HG02981 (cell line): ENCODE data around the gene ZNF460.

Experiments
- ATAC-seq: cut with Tn5 transposase; IDR thresholded peaks from one replicate; pipeline ENCODE4 v1.9.1; 2021; ENCODE audit warnings: mild to moderate bottlenecking, moderate library complexity; ENCODE audit not compliant: unreplicated experiment

Gene ZNF460

DNA sequence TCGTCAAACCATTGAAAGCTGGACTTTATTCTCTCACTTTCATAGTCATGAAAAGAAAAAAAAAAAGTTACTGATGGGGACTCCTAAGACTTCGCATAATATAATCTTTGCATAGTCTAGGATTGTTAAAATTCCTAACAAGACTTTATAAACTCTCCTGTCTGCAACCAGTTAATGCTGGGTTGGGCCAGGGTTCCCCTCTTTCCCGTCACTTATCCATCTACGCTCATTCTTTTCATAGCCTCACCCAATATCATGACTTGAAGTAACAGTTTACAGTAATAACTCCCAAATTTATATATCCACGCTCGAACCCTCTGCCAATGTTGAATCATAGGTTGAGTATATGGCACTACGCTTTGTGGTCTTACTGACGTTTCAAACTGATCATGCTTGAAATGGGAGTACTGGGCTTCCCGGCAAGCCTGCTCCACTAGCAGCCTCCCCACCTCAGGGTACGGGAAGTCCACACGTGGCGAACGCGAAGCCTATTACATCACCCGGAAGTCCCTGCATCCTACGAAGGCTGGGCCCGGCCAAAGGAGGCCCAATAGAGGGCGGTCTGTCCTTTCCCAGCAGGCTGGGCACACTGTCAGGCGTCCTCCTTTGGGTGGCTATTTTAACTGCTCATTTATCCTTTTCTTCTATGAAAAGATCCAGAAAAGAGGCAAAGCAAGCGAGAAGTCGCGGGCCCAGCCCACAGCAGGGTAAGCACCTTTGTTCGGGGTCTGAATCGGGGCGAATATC is 694 bp upstream of the ZNF460 start:
- peak; percentile 57 for ATAC-seq

DNA sequence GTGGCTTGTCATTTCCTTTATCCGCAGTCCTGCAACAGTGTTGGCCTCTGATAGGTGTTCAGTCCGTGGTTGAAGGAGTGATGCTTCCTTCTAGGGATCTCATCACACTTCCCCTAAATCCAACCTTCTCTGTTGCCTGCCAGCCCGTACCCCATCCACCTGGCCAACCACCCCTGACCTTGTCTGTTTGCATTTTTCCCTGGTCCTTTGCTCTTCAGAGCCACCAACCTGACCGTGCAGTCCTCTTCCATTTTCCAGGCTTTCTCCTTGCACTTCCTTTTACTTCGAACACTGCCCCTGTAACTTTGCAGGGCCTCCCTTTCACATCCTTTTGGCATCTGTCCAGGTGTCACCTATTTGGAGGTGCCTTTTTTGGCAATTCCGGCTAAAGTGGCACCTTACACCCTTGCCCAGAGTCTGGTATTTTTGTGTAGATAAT is 696 bp downstream of the ZNF460 start:
- ATAC-seq: no peak

DNA sequence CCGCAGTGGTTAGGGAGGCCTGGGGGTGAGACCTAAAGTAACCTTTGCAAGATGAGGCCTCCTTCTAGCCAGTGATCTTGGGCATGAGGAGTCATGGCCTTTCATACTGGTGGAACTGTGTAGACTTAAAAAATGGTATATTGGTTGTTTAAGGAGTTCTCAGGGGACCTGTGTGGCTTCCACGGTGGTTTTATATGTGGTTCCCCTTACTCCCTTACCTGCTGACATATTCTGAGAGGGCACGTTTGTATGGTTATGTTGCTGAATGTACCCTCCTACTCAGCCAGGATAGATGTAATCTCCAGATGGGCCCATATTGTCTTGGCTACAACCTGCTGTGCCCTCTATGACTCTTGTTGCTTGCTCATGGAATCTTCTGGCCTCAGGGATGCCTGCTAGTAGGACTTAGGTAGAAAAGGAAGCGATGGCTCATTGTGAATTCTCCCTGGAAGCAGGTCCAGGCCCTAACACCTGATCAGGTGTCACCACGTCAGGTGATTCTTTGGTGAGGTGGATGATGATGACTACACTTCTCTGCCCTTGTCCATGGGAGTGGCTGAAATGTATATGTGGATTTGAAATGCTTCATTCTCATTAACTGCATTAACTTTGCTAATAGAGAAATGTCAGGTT is 1.8 kb downstream of the ZNF460 start:
- no peak for ATAC-seq

- ATAC-seq: no peak
These were observed 8.1 kb downstream of the ZNF460 start for GRCh38 chr19:57288373-57288772.

DNA sequence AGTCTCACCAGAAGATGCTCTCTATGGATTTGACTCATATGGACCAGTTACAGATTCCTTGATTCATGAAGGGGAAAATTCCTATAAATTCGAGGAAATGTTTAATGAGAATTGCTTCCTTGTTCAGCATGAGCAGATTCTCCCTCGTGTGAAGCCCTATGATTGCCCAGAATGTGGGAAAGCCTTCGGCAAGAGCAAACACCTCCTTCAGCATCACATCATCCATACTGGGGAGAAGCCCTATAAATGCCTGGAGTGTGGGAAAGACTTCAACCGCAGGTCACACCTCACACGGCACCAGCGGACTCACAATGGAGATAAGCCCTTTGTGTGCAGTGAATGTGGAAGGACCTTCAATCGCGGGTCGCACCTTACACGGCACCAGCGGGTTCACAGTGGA is 10.7 kb downstream of the ZNF460 start:
- ATAC-seq: no peak

- ATAC-seq: no peak
These were observed 12.3 kb downstream of the ZNF460 start for GRCh38 chr19:57292547-57292946.

- ATAC-seq: no peak
These were observed 13.4 kb downstream of the ZNF460 start for GRCh38 chr19:57293719-57294118.

GRCh38 chr19:57302020-57302465 is 21.8 kb downstream of the ZNF460 start:
- ATAC-seq: no peak

DNA sequence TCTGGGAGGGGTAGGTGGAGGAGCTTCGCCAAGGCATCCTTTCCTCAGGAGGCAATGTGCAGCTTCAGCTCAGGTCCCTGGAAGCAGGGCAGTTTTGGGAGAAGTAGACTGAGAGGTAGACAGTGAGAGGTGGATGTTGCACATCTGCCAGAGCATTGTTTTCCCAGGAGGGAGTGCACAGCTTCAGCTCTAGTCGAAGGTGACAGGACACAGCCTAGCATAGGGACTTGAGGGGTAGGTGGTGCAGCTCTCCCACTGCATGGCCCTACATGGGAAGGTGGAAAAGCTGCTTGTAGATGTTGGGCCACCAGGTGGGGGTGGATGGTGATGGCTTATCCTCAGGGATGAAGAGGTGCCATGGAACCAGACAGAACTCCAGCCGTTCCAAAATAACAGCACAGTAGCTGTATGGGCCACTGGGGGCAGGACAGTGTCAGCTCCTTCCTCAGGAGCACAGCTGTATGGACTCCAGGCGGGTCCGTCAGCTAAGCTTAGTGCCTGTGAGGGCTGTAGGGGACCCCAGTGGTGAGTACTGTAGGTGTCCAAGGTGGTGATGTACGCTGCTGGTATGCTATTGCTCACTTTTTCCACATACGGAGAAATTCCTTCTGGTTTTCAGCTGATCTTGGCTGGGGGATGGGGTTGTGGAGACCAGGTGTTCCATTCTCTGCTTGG is 22.6 kb downstream of the ZNF460 start:
- no peak for ATAC-seq

DNA sequence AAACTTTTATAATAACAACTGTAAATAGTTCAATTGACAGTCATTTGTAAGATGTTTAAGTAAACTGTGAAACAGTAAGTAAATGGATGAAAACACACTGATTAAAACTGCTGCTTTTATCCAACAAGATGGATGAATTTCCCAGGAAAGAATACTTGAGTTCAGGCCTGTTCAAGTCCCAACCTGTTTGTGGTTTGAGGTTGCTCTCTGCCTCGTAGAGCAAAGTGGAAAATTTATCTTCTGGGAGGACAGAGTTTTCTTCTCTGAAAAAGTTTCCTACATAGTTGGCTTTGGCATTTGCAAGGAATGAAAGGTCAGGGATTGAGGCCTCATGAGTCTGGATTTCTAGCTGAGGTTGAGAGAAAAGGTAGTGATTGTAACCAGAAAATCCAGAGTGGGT is 24.8 kb downstream of the ZNF460 start:
- ATAC-seq: no peak

DNA sequence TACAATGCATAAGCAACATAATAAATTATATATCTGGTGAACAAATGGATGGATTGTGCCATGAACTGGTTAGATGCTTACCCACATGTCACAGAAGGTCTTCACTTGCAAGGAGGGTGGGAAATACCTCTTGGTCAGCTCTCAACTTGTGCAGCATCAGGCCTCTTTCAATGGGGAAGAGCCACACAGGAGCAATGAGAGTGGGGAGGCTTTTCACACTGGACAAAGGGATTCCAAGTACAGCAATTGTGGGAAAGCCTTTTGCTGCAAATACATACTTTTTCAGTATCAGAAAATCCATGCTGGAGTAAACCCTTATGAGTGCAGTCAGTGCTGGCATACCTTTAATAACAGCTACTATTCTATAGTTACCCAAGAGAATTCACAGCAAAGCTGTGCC is 28.2 kb downstream of the ZNF460 start:
- ATAC-seq: no peak

GRCh38 chr19:57310792-57311191 is 30.5 kb downstream of the ZNF460 start:
- ATAC-seq: no peak

DNA sequence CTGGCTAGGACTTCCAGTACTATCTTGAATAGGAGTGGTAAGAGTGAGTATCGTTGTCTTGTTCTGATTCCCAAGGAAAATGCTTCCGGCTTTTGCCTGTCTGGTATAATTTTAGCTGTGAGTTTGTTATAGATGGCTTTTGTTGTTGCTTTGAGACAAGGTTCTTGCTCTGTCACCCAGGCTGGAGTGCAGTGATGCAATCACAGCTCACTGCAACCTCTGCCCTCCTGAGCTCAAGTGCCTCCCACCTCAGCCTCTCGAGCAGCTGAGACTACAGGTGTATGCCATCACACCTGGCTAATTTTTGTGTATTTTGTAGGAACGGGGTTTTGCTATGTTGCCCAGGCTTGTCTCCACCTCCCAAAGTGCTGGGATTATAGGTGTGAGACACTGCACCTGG is 33.9 kb downstream of the ZNF460 start:
- ATAC-seq: no peak

- ATAC-seq: no peak
These were observed 37.2 kb downstream of the ZNF460 start for GRCh38 chr19:57317503-57317902.

- no peak for ATAC-seq
These were observed 39.5 kb downstream of the ZNF460 start for GRCh38 chr19:57319869-57320179.

GRCh38 chr19:57320180-57321084 is 40.1 kb downstream of the ZNF460 start, which contains the start of gene ZNF543:
ZNF543 (plus strand) TSS chr19:57320472; CDS start chr19:57320854, 382 bp downstream.
- ATAC-seq: peak; percentile 93

DNA sequence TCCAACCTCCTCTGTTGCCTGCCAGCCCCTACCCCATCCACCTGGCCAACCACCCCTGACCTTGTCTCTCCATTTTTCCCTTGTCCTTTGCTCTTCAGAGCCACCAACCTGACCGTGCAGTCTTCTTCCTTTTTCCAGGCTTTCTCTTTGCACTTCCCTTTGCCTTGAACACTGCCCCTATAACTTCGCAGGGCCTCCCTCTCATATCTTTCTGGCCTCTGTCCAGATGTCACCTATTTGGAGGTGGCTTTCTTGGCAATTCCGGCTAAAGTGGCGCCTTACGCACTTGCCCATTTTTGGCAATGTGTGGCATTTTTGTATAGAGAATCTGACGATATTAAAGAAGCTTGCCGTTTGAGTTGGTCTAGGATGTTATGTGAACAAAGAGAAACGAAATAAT is 40.8 kb downstream of the ZNF460 start:
- ATAC-seq: no peak

GRCh38 chr19:57321751-57322150 is 41.5 kb downstream of the ZNF460 start:
- ATAC-seq: no peak

DNA sequence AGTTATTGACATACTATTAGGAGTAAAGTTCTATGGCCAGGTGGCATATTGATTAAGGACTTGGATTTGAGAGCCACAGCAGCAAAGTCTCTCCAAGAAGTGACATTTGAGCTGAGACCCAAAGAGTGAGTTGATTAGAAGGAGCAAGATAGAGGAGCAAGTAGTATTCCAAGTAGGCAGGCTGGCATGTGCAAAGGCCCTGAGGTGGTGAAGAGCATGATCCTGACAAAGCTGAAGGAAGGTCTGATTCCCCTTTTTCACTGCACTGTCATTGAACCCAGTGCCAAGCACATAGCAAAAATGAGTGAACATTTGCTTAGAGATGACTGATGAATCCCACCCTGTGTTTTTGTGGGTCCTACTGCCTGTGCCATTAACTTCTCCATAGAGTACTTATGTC is 44.7 kb downstream of the ZNF460 start:
- no peak for ATAC-seq

- ATAC-seq: no peak
These were observed 47.7 kb downstream of the ZNF460 start for GRCh38 chr19:57327993-57328392.

GRCh38 chr19:57334191-57334590 is 53.9 kb downstream of the ZNF460 start:
- no peak for ATAC-seq
